ENCODE results near the gene TMPRSS4.

Gene TMPRSS4

GRCh38 chr11:118064956-118065355, 11.9 kb upstream of the TMPRSS4 start:
- DNase-seq (ENCODE audit: low read depth) = no peak
- TF ChIP-seq POLR2A (IDR thresholded peaks at IDR 0.05; ENCODE audit: extremely low read depth, insufficient read length) (no peak), MYC (IDR thresholded peaks at IDR 0.05; ENCODE audit: low read depth, low read length) (no peak), MAX (IDR thresholded peaks at IDR 0.05; ENCODE audit: low read depth, low read length) (no peak)
- TF ChIP-seq, protein P1, sequence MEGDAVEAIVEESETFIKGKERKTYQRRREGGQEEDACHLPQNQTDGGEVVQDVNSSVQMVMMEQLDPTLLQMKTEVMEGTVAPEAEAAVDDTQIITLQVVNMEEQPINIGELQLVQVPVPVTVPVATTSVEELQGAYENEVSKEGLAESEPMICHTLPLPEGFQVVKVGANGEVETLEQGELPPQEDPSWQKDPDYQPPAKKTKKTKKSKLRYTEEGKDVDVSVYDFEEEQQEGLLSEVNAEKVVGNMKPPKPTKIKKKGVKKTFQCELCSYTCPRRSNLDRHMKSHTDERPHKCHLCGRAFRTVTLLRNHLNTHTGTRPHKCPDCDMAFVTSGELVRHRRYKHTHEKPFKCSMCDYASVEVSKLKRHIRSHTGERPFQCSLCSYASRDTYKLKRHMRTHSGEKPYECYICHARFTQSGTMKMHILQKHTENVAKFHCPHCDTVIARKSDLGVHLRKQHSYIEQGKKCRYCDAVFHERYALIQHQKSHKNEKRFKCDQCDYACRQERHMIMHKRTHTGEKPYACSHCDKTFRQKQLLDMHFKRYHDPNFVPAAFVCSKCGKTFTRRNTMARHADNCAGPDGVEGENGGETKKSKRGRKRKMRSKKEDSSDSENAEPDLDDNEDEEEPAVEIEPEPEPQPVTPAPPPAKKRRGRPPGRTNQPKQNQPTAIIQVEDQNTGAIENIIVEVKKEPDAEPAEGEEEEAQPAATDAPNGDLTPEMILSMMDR (IDR thresholded peaks at IDR 0.05; ENCODE audit: low read depth, low read length) = no peak
- no peak overlapping the region for H3K4me3 ChIP-seq (ENCODE audit: low read depth, low read length)

DNA sequence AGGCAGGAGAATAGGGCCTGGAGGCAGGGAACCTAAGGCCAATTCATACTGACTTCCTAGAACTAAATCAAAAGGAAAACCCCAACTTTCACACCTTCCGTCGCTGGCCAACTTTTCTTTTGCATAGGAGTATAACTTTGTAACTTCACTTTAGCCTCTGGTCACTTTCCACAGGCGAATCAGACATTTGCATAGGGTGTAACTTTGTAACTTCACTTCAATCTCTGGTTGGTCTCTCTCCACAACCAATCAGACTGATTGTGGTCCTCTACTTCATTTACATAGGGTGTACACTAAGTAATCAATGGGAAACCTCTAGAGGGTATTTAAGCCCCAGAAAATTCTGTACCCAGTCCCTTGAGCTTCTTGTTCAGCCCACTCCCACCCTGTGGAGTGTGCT, 11.5 kb upstream of the TMPRSS4 start:
- no peak overlapping the region for H3K4me3 ChIP-seq (ENCODE audit: low read depth, low read length)
- no peak for DNase-seq (ENCODE audit: low read depth)
- no peak for TF ChIP-seq POLR2A (IDR thresholded peaks at IDR 0.05; ENCODE audit: extremely low read depth, insufficient read length)
- TF ChIP-seq, protein P1 (IDR thresholded peaks at IDR 0.05; ENCODE audit: low read depth, low read length) = no peak

GRCh38 chr11:118067006-118067405, 9.9 kb upstream of the TMPRSS4 start:
- no peak overlapping the region for H3K4me3 ChIP-seq (ENCODE audit: low read depth, low read length)
- TF ChIP-seq MAX (IDR thresholded peaks at IDR 0.05; ENCODE audit: low read depth, low read length) (no peak), POLR2A (IDR thresholded peaks at IDR 0.05; ENCODE audit: extremely low read depth, insufficient read length) (no peak), MYC (IDR thresholded peaks at IDR 0.05; ENCODE audit: low read depth, low read length) (no peak)
- TF ChIP-seq, protein P1 (IDR thresholded peaks at IDR 0.05; ENCODE audit: low read depth, low read length) = no peak
- no peak for DNase-seq (ENCODE audit: low read depth)

DNA sequence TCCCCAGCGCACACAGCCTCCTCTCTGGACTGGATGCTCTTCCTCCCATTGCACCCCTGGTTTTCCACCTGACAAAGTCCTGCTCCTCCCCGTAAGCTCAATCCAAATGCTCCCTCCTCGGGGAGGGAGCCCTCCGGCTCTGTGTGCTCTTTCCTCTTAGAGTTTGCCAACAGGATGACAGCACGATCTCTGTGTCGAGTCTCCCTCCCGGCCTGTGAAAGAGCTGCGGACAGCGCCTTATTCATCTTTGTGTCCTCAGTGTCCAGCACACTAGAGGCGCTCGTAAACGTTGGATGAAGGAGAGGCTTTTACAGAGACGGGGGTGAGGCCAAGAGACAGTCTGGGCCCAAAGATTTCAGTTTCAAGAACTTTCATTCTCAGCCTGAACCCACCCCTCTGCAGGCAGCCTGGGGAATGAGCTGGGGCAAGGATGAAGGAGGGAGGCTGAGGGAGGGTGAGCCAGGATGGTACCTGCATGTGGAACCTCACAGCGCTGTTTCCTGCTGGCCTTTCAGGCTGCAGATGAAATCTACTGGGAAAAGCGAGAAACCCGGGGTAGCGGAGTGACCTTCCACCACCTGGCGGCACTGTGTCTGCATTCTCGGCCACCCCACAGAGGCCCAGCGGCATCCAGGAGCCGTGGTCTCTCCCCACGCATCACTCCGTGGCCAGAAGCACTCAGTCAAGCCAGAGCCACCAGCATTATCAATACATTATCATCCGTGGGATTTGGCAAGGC, 8.5 kb upstream of the TMPRSS4 start:
- no peak for TF ChIP-seq POLR2A (IDR thresholded peaks at IDR 0.05; ENCODE audit: extremely low read depth, insufficient read length)
- TF ChIP-seq, protein P1 (IDR thresholded peaks at IDR 0.05; ENCODE audit: low read depth, low read length) = peak; percentile 5
- no peak for TF ChIP-seq MYC (IDR thresholded peaks at IDR 0.05; ENCODE audit: low read depth, low read length)
- H3K4me3 ChIP-seq (ENCODE audit: low read depth, low read length) = no peak overlapping the region
- peak; percentile 28 for DNase-seq (ENCODE audit: low read depth)

DNA sequence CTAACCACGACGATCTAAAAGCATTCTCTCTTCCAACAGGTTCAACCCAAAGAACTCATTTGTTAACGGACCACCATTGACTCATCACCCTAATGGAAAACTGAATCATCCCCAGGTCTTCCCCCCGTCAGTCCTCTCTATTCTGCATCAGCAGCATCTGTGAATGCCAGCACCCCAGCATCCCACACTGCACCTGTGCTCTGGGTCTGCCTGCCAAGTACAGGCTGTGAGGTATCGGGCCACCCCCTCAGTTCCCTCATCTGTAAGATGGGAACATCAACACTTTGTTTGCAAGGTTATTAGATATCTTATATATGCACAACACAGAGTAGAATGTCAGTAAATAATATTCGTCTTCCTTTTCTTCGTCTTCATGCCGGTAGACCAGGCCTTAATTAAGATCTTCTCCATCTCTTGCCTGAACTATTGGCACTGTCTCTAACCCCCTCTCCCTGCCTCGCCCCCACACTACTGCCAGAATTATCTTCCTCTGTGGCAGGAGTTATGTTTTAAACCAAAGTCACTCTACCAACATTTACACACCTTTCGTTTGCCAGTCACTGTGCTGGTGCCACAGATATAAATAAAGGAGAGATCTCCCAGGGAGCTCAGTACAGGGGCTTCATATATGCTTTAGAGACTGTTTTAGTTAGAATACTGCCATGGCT, 7.8 kb upstream of the TMPRSS4 start:
- DNase-seq (ENCODE audit: low read depth) = no peak
- TF ChIP-seq MAX (IDR thresholded peaks at IDR 0.05; ENCODE audit: low read depth, low read length) = no peak
- TF ChIP-seq, protein P1 (IDR thresholded peaks at IDR 0.05; ENCODE audit: low read depth, low read length) = no peak
- TF ChIP-seq MYC (IDR thresholded peaks at IDR 0.05; ENCODE audit: low read depth, low read length) = no peak
- TF ChIP-seq POLR2A (IDR thresholded peaks at IDR 0.05; ENCODE audit: extremely low read depth, insufficient read length) = no peak
- H3K4me3 ChIP-seq (ENCODE audit: low read depth, low read length) = no peak overlapping the region
